SKM-1 treated with dmso at 0.1 percent for 144 hours (cell line): Measurements from ENCODE around the gene TNFRSF21.
"Not testable (repeated sequence)": the region's sequence is repeated elsewhere in the genome, so short reads cannot be mapped to it uniquely, and the experiment has no call there.

Experiments
- DNase-seq: peaks from one replicate; lab custom pipeline; 2025; ENCODE audit not compliant: unreplicated experiment; lab: John Stamatoyannopoulos, UW

Gene TNFRSF21

GRCh38 chr6:47290124-47290834 lies 19.4 kb downstream of the TNFRSF21 start:
- DNase-seq, result no peak

- no peak for DNase-seq
These were observed 21.2 kb downstream of the TNFRSF21 start for GRCh38 chr6:47288267-47289090.

- no peak for DNase-seq
These were observed 23.4 kb downstream of the TNFRSF21 start for GRCh38 chr6:47286301-47286700.

- DNase-seq, result no peak
These were observed 25.7 kb downstream of the TNFRSF21 start for GRCh38 chr6:47283993-47284392.

GRCh38 chr6:47278545-47278944 lies 31.2 kb downstream of the TNFRSF21 start:
- DNase-seq, result peak; percentile 76

- no peak for DNase-seq
These were observed 32.0 kb downstream of the TNFRSF21 start for GRCh38 chr6:47277702-47278101.

GRCh38 chr6:47276377-47276776 lies 33.3 kb downstream of the TNFRSF21 start:
- no peak for DNase-seq

- no peak for DNase-seq
These were observed 34.1 kb downstream of the TNFRSF21 start for GRCh38 chr6:47275640-47276039.

GRCh38 chr6:47275132-47275531 lies 34.6 kb downstream of the TNFRSF21 start:
- DNase-seq, result not testable (repeated sequence)

- DNase-seq, result no peak
These were observed 41.0 kb downstream of the TNFRSF21 start for GRCh38 chr6:47268572-47269187.

GRCh38 chr6:47267301-47267700 lies 42.4 kb downstream of the TNFRSF21 start:
- DNase-seq, result no peak

- DNase-seq, result no peak
These were observed 43.7 kb downstream of the TNFRSF21 start for GRCh38 chr6:47265971-47266370.

- DNase-seq, result no peak
These were observed 44.9 kb downstream of the TNFRSF21 start for GRCh38 chr6:47264775-47265184.

- DNase-seq, result no peak
These were observed 46.4 kb downstream of the TNFRSF21 start for GRCh38 chr6:47263268-47263667.

- DNase-seq, result no peak
These were observed 47.5 kb downstream of the TNFRSF21 start for GRCh38 chr6:47262231-47262630.

- no peak for DNase-seq
These were observed 48.5 kb downstream of the TNFRSF21 start for GRCh38 chr6:47261191-47261590.

- no peak for DNase-seq
These were observed 49.7 kb downstream of the TNFRSF21 start for GRCh38 chr6:47260021-47260420.

- no peak for DNase-seq
These were observed 50.9 kb downstream of the TNFRSF21 start for GRCh38 chr6:47258724-47259347.

GRCh38 chr6:47256981-47257730 lies 52.5 kb downstream of the TNFRSF21 start:
- DNase-seq, result no peak

- DNase-seq, result no peak
These were observed 53.3 kb downstream of the TNFRSF21 start for GRCh38 chr6:47256361-47256760.

- no peak for DNase-seq
These were observed 54.8 kb downstream of the TNFRSF21 start for GRCh38 chr6:47254906-47255305.
